HPDE6-E6E7 (cell line): Measurements from ENCODE around the gene LTBP1.
"Not testable (repeated sequence)": the region's sequence is repeated elsewhere in the genome, so short reads cannot be mapped to it uniquely, and the experiment has no call there.

Experiments
- DNase-seq: peaks from one replicate; pipeline ENCODE4 v3.0.0; 2011; ENCODE audit warnings: missing footprints; ENCODE audit errors: extremely low spot score

LTBP1 gene

DNA sequence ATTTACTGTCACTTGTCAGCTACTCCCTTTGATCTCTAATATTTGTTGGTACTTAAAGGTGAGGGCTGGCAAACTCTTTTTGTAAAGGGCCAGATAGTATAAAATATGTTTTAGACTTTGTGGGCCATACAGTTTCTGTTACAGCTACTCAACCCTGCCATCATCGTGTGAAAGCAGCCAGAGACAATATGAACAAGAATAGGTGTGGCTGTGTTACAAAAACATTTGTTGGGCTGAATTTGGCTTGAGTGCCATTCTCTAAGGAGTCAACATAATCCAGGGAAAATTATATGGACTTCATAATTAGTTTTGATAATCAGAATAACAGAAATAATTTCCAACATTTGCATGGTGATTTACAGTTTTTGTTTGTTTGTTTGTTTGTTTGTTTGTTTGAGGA lies 190.6 kb downstream of the LTBP1 start:
- no peak for DNase-seq

DNA sequence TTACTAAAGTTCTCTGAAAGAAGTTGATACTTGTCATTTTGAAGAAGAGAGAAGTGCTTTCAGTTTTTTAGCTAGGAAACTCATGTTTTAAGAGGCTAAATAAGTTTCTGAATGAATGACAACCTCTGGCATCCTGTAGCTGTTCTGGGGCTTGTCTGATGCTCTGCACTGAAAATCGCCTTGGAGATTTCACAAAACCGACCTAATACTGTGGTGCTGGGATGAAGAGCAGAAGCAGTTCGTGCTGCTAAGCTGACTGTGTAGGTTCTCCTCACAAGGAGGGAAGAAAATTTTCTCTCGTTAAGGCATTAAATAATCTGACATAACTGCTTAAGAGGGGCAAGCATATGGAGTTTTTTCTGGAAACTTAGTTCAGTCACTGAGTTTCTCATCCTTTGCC lies 193.2 kb downstream of the LTBP1 start:
- DNase-seq: no peak

DNA sequence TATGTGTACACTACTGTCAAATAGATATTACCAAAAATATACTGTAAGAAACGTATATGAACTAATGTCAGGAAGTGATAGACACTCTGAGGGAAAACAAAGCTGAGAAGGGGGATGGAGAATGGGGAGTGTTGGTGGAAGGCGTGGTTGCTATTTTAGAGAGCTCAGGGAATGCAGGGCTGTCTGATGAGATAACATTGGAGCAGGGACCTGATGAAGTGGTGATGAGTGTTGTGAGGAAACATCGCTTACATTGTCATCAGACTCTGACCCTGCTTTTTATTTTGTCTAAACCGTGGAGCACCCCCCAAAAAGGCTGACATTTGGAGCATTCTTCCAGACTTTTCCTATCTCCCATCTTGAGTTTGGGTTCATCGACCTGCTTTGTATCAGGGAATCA lies 194.7 kb downstream of the LTBP1 start:
- no peak for DNase-seq

DNA sequence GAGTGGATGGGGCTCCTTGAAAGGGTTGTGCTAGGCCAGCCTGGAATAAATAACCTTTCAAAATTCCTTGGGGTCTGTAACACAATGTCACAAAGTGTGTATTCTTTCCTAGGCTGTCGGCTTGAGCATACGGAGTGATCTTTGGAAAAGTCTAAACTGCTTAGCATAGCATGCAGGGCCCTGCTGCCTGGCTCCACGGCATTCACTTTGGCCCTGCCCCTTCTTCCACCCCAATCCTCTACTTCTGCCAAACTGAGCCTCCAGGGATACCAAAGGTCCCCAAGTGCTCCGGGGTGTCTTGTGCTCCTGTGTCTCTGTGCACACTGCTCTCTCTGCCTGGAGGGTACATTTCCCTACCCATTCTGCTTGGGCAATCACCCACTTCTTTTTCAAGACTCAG lies 196.1 kb downstream of the LTBP1 start:
- no peak for DNase-seq

DNA sequence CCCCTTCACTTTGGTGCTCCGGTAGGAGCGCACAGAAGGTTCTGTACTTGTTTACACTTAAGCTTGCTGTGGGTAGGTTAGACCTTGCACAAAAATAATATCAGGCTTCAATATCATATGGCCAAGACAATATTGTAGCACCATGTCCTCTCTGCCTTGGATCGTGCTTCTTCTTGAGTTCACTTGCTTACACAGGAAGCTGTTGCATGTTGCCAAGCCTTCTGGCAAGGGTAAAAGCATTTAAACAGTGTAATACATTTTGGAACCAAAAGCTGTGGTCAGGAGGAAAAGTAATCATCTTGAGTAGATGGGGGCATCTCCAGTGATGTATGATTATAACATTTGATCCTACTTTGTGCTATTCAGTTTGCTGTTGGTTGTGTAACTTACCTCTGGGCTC lies 197.5 kb downstream of the LTBP1 start:
- no peak for DNase-seq

DNA sequence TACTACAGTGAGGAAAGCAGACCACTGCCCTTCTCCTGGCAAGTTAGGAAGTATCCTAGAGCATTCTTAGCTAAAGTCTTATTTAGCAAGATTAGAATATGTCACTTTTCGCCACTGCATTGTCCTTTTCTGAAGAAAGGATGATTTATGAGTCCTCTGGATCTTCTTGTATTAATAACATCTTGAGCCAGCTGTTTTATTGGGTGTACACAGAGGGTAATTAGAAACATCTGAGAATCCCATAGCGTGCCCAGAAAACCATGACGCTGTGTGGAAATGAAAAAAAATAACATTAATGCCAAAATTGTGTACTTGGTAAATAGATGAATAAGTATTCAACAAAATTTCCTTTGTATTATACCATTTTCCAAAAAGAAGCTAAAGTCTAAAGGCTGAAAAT lies 198.7 kb downstream of the LTBP1 start:
- no peak for DNase-seq

DNA sequence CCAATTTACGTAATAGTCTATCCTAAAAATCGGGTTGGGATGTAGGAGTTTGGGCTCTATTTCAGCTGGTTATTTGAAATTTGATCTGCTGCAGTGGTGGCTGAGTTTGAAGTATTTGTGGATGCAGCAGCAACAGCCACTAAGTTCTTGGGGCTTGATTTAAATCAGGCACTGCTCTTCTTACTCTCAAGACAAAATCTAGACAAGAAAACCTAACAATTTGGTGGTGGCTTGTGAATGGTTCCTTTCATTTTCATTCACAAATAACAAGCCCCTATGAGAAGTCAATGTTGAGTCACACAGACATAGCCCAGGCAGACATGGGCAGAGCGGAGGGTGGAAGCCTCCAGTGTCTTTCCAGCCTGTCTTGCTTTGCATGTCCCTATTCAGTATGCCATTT lies 199.3 kb downstream of the LTBP1 start:
- no peak for DNase-seq

DNA sequence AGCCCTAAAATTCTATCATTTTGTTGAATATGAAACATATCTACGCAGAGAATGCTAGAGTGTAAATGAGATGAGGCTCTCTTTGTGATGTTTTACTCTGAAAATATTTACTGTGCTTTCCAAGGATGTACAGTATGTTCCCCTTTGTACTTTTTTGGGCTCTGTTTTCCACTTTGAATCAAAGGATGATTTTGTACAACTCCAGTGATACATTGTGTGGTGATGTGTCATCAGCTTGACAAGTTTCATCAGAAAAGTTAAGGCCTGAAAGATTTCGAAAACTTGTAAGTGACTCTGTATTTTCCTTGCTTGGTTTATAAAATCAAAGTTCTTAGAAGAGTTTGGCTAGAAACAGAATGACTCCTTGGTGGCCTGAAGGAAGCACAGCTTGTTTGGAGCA lies 206.3 kb downstream of the LTBP1 start:
- no peak for DNase-seq

DNA sequence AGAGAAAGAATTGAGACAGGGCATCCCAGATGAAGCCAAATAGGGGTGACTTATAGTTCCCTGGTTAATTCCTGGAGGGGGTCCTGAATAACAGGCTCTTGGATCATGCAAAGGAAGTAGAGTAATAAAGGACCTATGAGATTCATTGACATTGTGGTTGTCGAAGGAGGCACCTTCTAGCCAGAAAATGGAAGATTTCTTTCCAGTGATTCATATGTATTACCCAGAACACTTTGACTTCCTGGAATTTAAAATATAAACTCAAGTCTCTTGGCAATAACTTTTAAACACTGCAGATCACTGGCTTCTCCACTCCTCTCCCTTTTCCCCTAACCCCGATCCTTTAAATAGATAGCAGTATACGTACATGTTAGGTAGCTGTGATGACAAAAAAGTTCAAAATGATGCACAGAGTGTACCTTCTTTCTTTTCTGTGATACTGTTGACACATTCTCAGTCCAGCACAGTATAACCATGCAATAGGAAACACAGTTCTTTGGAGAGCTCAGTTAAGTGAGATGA lies 211.8 kb downstream of the LTBP1 start:
- peak; percentile 14 for DNase-seq

DNA sequence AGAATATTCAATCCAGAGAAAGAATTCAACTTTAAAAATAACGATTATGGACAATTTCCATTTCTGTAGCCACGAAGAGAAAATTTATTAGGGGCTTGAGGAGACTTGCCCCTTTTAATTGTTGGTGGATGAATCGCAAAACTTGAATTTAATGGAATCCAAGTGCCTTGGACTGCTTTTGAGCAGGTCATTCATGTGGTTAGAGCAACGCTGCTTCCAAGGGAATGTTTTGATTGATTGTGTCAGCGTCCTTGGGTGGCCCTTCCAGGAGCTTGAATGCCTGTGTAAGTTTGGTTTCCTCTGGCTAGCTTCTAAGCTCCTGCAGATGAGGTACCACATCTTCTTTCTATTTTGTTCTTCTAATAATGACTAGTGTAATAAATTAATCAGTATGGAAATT lies 213.4 kb downstream of the LTBP1 start:
- no peak for DNase-seq

DNA sequence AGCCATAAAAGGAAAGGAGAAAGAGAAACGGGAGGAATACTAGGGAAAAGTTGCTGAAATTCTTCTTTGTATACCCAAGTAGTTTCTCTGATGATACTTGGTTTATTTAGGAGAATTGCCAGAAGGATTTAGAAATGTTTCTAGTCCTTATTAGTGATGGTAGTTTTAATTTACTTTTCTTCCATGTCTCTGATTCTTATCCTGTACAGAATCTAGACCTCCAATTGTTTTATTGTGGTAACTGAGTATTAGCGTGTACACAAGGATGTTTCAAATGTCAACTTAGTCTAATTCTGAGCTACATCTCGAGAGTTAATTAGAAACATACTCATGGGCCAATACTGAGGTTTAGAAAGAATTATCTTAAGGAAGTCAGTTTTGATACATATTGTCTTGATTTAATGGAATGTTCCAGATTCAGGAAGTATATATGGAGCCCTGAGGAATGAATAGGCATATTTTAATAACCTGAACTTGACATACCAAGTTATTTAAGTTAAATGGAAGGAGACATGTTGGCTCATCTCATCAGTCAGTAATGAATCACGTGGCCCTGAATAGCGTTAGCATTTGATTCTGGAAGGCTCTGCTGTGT lies 219.6 kb downstream of the LTBP1 start:
- DNase-seq: no peak

DNA sequence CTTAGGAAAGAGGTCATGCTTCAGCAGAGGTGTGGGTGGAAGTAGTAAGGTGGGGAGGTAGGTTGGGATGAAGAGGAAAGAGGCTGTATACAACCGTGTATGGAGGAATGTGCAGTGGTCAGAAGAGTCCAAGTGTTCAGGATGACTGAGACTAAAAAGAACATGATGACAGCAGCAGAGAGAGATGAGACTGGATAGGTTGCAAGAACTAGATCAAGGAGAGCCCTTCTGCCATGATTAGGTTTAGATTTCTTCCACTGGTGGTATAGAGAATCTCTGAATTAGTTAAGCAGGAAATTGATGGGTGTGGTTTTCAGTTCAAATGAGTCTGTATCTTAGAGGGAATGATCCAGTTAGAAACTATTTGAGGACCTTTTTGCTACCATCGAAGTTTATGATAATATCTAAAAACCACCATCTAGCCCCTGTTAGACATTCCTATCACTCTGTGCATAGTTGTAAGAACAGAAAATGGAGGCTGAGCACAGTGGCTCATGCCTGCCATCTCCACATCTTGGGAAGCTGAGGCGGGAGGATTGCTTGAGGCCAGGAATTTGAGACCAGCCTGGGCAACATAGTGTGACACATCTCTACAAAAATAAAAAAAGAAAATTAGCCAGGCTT lies 221.0 kb downstream of the LTBP1 start:
- no peak for DNase-seq

DNA sequence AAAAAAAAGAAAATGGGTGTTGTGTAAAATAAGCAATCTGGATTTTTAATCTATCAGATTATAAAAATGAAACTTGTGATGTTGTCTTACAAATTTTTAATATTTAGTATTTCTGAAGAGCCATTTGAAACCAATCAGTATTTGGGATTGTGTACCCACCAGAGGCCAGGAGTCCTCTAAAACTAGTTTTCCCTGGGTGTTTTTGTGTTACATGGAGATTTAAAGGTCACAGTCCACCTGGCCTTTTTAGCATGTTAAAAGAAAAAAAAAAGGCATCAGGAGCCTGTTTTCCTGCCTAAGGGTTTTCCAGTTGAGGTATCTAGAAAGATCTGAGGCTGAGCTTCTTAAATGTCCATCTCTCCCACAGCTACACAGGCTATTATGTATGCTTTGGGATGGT lies 221.7 kb downstream of the LTBP1 start:
- no peak for DNase-seq

DNA sequence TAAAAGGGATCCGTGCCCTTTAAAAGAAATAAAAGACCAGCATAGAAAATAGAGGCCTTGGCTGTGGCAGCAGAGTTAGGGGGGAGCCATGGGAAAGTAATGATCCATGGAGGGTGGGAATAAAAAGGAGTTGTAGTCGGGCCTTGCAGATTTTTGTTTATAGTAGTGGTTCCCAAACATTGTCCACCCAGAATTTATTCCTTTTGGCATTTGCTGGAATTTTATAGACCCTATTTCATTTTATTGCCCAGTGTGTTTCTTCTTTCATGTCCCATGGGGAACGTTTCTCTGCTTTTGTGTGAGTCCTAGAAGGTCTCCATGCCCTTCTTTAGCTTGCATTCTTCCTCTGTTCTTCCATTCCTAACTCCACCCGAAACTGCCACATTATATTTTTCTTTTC lies 222.2 kb downstream of the LTBP1 start:
- no peak for DNase-seq

DNA sequence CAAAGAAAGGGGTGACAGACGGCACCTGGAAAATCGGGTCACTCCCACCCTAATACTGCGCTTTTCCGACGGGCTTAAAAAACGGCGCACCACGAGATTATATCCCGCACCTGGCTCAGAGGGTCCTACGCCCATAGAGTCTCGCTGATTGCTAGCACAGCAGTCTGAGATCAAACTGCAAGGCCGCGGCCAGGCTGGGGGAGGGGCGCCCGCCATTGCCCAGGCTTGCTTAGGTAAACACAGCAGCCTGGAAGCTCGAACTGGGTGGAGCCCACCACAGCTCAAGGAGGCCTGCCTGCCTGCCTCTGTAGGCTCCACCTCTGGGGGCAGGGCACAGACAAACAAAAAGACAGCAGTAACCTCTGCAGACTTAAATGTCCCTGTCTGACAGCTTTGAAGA lies 223.5 kb downstream of the LTBP1 start:
- DNase-seq: not testable (repeated sequence)

DNA sequence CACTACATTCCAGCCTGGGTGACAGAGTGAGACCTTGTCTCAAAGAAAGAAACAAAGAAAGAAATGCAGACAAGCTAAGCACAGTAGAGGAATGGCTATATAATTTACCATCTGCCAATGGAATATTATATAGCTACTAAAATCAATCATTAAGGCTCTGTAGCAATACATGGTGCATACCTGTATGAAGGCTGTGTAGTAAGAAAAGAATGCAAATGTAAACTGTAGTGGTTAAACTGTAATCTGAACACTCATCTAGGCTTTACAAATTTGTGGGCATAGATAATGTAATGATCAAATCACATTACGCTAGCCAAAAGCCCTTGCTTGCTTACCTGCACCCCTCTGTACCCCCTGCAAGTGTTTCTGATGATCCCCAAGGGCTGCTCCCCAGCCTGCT lies 230.9 kb downstream of the LTBP1 start:
- DNase-seq: no peak

DNA sequence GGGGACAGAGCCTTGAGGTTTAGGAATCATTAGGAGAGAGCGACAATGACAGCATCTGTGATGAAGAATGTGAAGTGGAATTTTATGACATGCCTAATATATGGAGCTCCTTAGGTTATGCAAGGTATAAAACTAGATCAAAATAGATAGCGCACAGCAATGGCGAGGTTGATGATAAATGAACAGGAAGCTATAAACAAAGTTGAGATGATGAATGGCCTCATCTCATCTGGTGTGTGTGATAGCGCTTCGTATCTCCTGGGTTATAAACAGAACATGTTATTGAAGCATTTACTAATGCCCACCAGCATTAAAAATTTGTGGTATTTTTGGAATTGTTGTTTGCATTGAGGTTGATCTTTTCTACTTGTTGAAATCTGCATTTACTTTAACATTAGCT lies 231.5 kb downstream of the LTBP1 start:
- DNase-seq: no peak

DNA sequence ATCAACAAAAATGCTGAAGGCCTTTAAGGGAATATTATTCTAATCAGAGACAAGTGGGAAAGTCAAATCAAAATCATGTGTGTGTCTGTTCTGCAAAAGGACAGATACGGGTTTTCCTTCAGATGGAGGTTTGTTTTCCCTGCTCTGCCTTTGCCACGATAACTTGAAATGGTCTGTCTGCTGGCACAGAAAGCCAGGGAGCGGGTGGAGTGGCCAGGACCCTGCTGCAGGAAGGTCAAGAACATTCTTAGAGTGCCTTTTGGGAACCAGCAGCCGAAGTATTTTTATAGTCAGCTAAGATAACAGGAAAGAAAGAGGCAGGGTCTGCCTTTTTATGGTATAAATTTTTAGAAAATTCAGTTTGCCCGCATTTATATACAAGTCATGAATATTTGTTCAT lies 234.2 kb downstream of the LTBP1 start:
- DNase-seq: no peak

DNA sequence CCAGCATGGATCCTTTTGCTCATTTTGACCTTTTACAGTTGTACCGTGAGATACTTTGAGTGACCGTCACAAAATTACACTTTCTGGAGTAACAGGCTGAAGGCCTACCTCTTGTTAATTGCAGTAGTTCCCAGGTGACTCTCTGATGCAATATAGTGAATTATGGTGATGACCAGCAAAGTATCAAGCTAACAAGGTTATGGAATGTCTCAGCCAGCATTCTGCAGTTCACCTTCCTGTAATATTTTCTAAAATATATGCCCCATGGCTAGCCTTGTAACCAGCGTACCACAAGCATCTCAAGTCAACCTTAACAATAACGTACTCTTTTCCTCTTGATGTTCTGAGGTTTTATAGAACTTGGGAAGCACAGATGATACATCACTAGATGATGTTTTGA lies 234.7 kb downstream of the LTBP1 start:
- DNase-seq: no peak

DNA sequence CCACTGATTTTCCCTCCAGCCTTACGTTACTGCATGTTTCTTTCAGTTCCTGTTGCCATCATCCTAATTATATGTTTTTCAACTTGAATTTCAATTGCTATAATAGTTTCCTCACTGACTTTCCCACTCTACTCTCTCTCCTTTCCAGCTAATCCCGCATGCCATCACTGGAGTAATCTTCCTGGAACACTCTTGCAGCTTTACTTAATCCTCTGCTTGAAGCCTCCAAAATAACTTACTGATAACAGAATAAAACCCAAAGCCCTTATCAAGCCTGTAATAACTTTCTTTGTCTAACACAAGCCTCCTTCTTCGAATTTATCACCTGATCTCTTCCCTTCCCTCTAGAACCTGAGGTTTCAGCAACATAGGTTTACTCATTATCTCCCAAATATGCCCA lies 237.3 kb downstream of the LTBP1 start:
- DNase-seq: no peak

DNA sequence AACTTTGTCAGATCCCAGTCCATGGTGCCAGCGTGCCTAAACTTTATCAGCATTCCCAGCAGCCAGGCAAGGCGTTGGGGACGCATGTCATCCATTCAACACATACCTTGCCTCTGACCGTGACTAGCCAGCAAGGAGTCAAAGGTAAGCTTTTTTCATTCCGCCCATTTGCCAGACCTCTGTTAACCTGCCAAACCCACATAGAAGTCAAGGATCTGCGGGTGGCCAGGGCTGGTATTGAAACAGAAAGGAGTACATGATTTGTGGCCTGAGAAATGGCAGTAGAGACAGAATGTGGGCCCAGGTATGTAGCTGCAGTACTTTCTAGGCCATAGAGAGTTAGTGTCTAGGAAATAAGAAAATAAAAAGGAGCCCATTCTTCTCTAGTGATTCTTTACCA lies 240.2 kb downstream of the LTBP1 start:
- DNase-seq: no peak

DNA sequence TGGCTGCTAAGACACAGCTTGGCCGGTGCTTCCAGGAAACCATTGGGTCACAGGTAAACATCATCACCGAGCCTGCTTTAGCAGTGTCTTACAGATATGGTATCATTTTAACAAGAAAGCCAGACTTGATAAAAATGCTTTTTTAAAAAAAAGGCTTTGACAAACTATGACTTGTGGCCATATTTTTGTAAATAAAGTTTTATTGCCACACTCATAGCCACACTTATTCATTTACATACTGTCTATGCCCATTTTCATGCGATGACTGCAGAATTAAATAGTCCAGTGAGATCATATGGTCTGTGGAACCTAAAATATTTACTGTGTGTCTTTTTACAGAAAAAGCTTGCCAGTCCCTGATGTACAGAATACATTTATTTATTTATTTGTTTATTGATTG lies 242.0 kb downstream of the LTBP1 start:
- DNase-seq: no peak

DNA sequence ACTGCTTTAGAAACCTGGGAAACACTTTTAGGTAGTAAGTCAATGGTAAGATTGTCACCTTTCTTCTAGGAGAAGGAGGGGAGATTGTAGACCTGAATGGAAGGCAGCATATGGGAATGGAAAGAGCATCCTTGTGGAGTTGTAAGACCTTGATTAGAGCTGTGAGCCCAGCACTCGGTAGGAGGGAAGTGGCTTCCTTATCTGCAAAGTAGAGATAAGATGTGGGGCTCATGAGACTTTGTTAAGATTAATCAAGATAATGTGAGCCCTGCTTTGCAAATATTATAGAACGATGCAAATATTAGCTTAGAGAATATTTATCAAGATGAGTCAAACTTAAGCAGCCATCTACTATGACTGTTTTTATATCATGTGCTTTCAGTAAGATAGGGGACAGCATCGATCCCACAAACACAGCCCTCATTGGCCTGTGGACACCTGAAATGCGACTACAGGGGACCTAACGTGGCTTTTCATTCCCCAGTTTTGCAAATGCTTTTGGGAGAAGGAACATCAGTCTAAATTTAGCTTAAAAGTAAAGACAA lies 243.7 kb downstream of the LTBP1 start:
- no peak for DNase-seq

DNA sequence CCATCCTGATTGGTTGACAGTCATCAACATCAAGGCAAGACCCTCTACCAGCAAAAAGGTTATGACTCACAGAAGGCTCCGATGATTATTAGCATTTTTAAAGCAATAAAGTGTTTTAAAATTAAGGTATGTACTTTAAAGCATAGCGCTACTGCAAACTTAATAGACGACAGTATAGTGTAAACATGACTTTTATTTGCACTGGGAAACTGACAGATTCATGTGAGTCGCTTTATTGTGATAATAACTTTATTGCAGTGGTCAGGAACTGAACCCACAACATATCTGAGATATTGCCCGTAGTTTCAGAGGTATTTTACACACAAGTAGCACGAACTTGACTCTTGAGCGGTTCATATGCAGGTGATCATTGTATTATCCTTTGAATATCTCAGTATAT lies 249.1 kb downstream of the LTBP1 start:
- DNase-seq: no peak
